ENCODE results near the gene CDC14C.
"Not testable (repeated sequence)": the region's sequence is repeated elsewhere in the genome, so short reads cannot be mapped to it uniquely, and the experiment has no call there.

CDC14C gene

GRCh38 chr7:48924433-48924832 is at the start of gene CDC14C:
CDC14C (plus strand) TSS chr7:48924547; CDS start chr7:48924673, 126 bp downstream.
- no peak for DNase-seq (ENCODE audit: low read depth in 2 of 2)

- DNase-seq (ENCODE audit: low read depth in 2 of 2): no peak
Observed at GRCh38 chr7:48875045-48875916, 49.1 kb upstream of the CDC14C start.

GRCh38 chr7:48876087-48876486 is 48.3 kb upstream of the CDC14C start:
- no peak for DNase-seq (ENCODE audit: low read depth in 2 of 2)

GRCh38 chr7:48880851-48881250 is 43.5 kb upstream of the CDC14C start:
- DNase-seq (ENCODE audit: low read depth in 2 of 2): no peak

- DNase-seq (ENCODE audit: low read depth in 2 of 2): no peak
Observed at GRCh38 chr7:48887500-48887899, 36.8 kb upstream of the CDC14C start.

GRCh38 chr7:48894574-48894973 is 29.8 kb upstream of the CDC14C start:
- no peak for DNase-seq (ENCODE audit: low read depth in 2 of 2)

GRCh38 chr7:48899932-48900331 is 24.4 kb upstream of the CDC14C start:
- DNase-seq (ENCODE audit: low read depth in 2 of 2): no peak

GRCh38 chr7:48901966-48902365 is 22.4 kb upstream of the CDC14C start:
- DNase-seq (ENCODE audit: low read depth in 2 of 2): no peak

- DNase-seq (ENCODE audit: low read depth in 2 of 2): no peak
Observed at GRCh38 chr7:48904975-48905374, 19.4 kb upstream of the CDC14C start.

- DNase-seq (ENCODE audit: low read depth in 2 of 2): not testable (repeated sequence)
Observed at GRCh38 chr7:48905686-48906085, 18.7 kb upstream of the CDC14C start.

- DNase-seq (ENCODE audit: low read depth in 2 of 2): not testable (repeated sequence)
Observed at GRCh38 chr7:48909887-48910286, 14.5 kb upstream of the CDC14C start.

- DNase-seq (ENCODE audit: low read depth in 2 of 2): no peak
Observed at GRCh38 chr7:48931481-48931880, 7.1 kb downstream of the CDC14C start.

GRCh38 chr7:48932126-48932910 is 8.0 kb downstream of the CDC14C start:
- no peak for DNase-seq (ENCODE audit: low read depth in 2 of 2)

GRCh38 chr7:48933549-48934085 is 9.3 kb downstream of the CDC14C start:
- no peak for DNase-seq (ENCODE audit: low read depth in 2 of 2)

GRCh38 chr7:48938539-48939295 is 14.4 kb downstream of the CDC14C start:
- DNase-seq (ENCODE audit: low read depth in 2 of 2): no peak

GRCh38 chr7:48943279-48943990 is 19.1 kb downstream of the CDC14C start:
- DNase-seq (ENCODE audit: low read depth in 2 of 2): no peak

- no peak for DNase-seq (ENCODE audit: low read depth in 2 of 2)
Observed at GRCh38 chr7:48955916-48956315, 31.6 kb downstream of the CDC14C start.

- DNase-seq (ENCODE audit: low read depth in 2 of 2): no peak
Observed at GRCh38 chr7:48959676-48960075, 35.3 kb downstream of the CDC14C start.

- DNase-seq (ENCODE audit: low read depth in 2 of 2): no peak
Observed at GRCh38 chr7:48962821-48963505, 38.6 kb downstream of the CDC14C start.

- DNase-seq (ENCODE audit: low read depth in 2 of 2): no peak
Observed at GRCh38 chr7:48964074-48964473, 39.7 kb downstream of the CDC14C start.

GRCh38 chr7:48971173-48971572 is 46.8 kb downstream of the CDC14C start:
- no peak for DNase-seq (ENCODE audit: low read depth in 2 of 2)

All from stimulated activated CD4-positive, alpha-beta T cell treated with anti-CD3 and anti-CD28 coated beads, Interleukin-1b, Interleukin-23, amount 100 ng/mL, for 4 hours (primary cell).